ENCODE measurements around the gene DIAPH1.
A peak's percentile ranks its signal among the peaks of the same experiment; 100 is the strongest.

The DIAPH1 gene

DNA sequence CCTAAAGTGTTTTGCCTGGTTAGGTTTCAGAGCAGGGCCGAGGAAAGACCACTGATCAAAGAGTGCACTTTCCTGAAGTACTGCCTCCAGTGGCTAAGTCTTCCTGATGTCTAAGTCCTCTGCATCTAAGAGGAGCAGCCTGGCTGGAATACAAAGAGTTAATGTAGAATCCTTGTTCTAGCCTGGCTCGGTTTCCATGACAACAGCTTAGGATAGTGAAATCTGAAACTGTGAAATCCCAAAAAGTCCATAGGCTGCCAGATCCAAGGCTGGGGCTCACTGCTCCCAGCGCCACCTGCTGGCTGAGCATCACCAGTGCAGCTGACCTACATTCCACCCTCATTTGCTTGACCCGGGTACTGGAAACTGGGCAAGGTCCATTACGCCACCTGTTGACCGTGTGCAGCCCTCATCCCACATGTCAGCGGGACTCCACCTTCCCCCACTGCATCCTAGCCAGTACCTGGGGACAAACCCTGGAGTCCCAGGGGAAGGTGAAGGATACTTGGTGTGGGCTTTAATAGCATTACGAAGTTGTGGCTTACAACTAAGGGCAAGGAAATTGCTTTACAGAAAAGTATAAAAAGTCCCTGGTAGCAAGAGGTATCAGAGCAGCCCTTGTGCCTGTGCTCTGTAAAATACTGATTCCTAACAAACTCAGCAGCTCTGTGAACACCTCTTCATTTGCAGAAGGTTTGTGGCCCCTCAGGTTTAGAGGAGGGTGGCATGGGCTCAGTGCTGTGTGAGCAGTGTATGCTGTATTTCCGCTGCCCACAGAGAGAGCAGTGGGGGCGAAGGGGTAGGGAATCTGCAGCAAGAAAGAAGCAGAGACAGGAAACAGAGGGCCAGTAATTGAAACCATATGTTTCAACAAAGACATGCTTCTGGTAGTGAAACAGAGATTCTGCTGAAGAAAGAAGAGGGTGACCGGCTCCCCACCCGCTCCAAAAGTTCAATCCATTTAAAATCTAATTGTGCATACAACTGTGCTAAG, 93.9 kb downstream of the DIAPH1 start:
- DNase-seq (ENCODE audit: insufficient read length, low spot score) (no peak), FAIRE-seq (peak; percentile 97)

DNA sequence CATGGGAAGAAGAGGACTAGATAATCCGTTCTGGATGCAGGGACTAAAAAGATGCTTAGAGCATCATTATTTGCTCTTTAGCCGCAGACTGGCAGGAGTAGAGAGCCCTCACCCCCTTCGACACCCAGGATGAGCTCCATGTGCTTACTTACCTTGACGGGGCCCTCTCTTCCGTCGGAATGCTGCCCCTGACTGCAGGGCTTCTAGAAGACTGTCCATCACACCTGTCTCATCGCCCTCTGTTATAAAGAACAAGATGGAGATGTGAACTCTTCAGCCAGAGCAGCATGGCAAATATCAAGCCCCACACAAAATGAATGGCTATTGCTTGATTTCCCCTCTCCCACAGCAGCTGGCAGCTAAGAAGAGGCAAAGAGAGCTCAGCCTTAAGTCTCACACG, 94.8 kb downstream of the DIAPH1 start:
- DNase-seq (ENCODE audit: insufficient read length, low spot score) (no peak), FAIRE-seq (no peak)

DNA sequence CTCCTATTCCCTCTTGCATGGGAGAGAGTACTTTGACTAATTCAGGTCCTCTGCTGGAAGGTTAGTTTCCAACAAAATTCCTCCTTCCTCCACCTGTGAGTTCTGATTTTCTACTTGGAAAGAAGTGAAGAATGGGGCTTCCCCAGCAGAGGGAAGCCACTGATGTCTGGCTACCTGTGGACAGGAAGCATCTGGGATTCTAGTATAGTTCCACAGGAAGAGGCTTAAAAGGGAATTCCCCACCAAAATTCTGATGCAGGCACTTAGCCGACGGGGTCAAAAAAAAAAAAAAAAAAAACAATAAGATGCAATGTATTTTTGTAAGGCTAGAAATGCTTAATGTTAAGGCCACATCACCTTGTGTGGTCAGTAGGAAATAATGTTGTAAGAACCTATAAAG, 96.5 kb downstream of the DIAPH1 start:
- DNase-seq (ENCODE audit: insufficient read length, low spot score) (no peak), FAIRE-seq (no peak)

DNA sequence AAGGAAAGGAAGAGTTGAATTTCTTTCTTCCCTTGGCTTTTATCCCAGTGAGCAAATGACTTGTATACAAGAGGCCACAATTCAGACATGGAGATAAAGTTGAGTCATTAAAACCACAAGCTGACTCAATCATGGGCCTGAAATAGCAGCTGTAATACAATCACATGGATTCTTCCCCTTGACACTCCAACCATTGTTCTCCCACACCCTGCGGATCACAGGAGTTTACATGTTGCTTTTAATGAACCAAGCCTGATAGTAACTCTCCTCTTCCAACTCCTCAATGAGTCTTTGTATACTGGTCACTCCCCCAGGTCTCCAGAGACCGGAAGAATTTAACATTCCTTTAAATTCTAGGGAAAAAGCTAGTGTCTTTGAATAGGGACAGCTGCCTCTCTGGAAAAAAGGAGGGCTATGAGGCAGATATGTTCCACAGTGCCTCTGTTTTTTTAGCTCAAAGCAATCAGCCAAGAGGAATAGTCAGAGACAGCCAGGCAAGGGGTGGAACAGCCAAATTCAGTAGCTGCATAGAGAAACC, 97.5 kb downstream of the DIAPH1 start:
- no peak for FAIRE-seq

DNA sequence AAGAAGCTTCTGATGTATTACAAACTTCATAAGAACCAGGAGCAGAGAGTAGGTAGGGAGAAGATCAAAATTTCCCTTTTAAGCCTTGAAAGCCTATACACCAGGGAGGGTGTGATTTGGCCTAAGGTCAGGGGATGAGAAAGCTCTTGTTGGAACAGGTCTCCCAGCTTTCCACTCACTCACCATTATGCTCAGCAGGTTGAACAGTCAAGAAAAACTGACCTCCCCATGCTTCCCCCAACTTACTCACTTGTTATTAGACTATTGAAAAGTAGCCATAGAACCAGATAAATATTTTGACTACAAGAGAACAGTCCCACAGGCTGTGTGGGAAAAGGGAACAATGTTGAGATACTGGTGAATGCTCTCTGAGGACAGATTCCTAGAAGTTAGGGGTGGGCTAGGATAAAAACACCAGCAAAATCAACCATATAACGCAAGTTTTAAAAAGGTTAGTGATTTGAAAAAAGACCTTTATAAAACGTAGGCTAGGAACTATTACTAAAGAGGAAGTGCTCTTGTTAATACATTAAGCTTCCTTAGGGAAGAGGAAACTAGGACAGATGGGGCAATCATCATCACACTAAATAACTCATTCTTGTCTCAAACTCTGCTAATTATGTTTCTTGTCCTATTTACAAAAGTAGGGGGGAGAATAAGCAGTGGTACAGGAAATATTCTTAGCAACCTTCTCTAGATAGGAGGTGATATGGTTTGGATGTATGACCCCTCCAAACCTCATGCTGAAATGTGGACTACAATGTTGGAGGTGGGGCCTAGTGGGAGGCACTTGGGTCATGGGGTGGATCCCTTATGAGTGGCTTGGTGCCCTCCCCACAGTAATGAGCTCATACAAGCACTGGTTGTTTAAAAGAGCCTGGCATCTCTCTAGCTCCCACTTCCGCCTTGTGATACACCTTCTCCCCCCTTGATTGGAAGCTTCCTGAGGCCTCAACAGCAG, 98.9 kb downstream of the DIAPH1 start:
- DNase-seq (ENCODE audit: insufficient read length, low spot score) = no peak
- no peak for FAIRE-seq

More for the DNA sequence above, 97.5 kb downstream of the DIAPH1 start:
- DNase-seq (ENCODE audit: insufficient read length, low spot score) = no peak

DNA sequence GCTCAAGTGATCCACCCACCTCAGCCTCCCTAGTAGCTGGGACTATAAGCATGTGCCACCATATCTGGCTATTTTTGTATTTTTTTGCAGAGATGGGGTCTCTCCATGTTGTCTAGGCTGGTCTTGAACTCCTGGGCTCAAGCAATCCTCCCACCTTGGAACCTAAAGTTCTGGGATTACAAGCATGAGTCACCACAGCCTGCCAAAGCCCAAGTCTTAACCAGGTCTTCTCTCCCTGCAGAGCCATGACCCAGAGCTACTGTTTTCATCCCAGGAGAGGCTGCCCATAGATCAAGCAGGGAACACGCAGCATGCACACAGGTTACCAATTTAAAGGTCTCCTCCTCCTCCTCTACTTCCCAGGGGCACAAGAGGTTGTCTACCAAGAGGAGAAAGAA, 100.2 kb downstream of the DIAPH1 start:
- FAIRE-seq = peak; percentile 75
- DNase-seq (ENCODE audit: insufficient read length, low spot score) = no peak

DNA sequence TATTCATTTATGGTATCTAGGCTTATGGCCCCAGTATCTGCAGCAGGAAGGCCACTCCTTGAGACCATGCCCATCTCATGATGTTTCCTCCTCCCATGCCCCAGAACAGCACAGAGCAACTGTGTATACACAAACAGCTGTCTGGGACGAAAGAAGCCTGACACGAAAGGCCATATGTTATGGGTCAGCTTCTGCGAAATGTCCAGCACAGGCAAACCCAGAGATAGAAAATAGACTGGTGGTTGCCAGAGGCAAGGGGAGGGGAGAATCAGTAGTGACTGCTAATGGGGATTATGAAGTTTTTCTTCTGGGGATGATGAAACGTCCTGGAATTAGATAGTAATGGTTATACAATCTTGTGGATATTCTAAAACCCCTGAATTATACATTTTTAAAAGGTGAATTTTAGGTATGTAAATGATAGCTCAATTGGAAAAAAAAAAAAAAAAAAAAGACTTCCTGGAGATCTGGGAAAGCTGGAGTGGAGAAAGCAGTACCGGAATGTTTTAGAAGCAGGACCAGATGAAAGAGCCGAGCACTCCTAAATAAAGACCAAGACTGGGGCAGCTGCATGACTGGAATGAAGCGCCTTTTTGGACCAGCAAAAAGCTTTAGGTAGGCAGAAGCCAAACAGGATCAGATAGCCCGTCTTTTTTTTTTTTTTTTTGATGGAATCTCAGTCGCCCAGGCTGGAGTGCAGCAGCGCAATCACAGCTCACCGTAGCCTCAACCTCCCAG, 100.8 kb downstream of the DIAPH1 start:
- FAIRE-seq = no peak
- DNase-seq (ENCODE audit: insufficient read length, low spot score) = no peak

DNA sequence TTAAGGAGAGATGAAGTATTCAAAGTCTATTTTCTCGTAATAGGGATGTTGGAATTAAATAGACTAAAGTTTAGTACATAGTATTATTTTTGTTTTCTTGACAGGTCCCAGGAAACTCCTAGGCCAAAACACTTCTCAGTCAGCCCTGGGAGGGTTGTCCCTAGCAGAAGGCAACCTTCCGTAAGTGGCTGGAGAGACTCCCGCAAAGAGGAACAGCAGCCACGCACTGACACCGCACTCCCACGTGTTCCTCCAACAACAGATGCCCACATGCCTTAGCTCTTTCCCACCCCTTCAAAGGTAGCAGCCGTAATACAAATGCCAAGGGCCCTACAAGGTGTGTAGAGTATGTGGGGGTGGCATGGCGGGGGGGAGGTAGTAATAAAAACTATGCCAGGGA, 101.5 kb downstream of the DIAPH1 start:
- no peak for DNase-seq (ENCODE audit: insufficient read length, low spot score)
- FAIRE-seq = no peak

DNA sequence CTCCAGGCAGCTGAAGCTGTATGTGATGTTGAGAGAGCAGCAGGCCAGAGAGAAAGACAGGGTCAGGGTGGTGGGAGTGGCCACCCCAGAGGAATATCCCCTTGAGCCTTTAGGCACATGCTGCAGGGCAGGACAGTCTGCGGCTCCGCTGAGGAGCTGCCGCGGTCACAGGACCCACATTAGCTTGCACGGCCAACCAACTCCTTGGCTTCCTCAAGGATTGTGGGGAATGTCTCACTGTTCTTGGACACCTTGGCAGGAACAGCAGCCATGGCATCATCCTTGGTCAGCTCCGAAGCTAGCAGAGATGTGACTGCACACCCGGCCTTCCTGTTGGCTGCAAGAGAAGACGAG, 102.2 kb downstream of the DIAPH1 start:
- FAIRE-seq (no peak), DNase-seq (ENCODE audit: insufficient read length, low spot score) (no peak)

DNA sequence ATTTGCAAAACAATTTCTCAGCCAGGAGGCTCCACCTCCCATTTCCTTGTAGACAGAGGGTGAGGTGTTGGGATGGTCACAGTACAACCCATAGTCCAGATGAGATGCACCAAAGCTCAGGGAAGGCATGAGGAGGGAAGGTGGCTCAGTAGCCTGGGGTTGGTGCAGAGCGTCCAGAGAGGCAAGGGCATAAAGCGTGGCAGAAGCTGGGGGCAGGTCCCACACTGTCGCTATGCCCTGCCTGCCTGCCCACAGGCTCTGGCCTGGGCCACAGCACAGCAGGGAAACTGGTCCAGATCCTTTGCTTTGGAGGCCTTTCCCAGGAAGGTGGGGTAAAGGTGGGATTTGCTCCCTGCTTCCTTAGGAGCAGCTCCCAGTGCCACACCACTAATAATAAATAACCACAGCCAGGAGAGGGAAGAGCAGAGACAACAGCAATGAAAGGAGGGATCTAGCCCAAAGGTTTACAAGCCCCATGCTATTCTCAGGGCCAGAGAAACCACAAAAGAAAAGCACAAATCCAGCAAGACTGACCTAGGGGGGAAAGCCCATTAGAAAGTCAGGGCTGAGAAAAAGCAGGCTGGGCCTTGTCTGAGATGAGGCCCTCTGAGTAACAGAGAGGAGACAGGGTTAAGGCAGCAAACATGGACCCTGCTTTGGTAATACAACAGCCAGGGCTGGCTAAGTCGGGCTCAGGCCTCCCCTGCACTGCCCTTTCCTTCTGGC, 102.7 kb downstream of the DIAPH1 start:
- DNase-seq (ENCODE audit: insufficient read length, low spot score) (no peak), FAIRE-seq (no peak)

DNA sequence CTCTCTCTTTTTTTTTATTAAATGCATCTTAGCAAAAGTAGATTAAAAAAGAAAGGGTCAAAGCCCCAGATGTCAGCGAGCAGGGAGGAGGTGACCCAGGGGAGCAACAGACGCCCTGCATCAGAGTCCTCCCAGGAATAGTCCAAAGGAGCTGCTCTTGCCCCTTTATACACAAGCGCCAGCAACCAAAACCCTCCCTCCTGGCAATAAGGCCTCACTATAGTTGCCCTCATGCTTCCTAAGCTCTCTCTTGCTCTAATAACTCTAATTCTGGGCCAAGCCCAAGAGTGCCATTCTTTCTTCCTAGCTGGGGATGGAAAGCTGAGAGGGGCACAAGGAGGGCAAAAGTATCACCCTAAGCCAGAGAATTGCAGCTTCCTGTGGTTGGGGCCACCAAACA, 103.7 kb downstream of the DIAPH1 start:
- DNase-seq (ENCODE audit: insufficient read length, low spot score) = no peak
- no peak for FAIRE-seq

DNA sequence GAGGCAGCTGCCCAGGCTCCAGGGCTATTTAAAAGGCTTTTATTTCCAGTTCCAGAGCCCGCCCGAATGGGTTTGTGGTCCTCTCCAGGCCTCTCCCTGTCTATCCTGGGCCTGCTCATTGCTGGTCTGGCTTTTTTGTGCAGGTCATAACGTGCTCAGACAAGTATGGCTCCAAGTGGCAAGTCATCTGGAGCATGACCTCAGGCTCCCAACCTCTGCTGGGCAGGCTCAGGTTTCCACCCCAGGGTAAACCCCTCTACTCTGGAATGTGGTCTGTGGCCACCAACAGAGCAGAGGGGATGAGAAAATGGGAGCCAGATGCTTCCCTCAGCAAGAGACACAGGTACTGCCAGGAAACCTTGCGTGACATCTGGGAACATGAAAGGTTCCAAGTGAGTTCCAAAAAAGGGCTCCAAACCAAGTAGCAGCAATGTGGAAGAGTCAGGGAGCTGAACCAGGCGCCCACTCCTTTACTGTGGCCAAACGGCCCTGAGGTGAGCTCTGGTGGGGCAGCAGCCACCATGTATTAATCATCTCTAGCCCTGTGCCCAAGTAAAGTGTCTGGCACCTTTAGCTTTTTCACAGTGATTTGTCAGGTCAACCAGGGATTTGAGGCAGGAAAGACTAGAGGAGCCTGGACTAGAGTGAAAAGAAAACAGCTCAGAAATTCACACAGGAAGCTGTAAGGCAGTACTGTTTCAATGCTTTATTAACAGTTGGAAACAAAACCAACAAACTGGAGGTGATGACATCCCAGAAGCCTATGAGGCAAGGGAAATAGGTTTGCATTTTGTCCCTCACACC, 104.3 kb downstream of the DIAPH1 start:
- DNase-seq (ENCODE audit: insufficient read length, low spot score) = no peak
- peak; percentile 78 for FAIRE-seq

DNA sequence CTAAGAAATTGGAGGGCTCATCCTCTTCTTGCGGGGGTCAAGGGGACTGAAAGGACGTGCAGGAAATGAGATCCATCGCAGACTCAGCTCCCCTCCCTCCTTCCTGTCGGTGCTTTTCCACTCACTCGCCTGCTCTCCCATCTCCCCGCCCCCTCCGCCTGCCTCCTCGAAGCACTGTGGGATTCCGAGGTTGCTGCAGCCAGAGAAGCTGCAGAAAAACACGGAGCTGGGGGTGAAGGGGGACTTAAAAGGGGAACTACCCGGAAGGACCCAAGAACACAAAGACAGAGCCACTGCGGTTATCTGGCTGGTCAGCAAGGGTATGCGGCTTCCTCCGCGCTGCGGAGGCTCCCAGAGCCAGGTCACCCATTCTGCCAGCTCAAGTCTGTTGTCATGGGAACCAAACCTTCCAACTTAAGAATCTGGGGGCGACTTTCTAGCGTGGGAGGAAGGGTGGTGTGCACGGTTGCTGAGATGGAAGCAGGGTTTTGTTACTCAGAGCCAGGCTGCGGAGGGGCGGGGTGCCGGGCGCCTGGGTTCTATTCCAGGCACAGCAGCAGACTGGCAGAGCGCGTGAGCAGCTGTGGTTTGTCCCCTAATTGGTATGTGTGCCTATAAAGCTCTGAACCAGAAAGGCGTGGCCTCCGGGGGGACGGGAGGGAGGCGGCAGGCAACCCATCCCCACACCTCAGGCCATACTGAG, 105.0 kb downstream of the DIAPH1 start:
- FAIRE-seq (peak; percentile 78), DNase-seq (ENCODE audit: insufficient read length, low spot score) (no peak)

DNA sequence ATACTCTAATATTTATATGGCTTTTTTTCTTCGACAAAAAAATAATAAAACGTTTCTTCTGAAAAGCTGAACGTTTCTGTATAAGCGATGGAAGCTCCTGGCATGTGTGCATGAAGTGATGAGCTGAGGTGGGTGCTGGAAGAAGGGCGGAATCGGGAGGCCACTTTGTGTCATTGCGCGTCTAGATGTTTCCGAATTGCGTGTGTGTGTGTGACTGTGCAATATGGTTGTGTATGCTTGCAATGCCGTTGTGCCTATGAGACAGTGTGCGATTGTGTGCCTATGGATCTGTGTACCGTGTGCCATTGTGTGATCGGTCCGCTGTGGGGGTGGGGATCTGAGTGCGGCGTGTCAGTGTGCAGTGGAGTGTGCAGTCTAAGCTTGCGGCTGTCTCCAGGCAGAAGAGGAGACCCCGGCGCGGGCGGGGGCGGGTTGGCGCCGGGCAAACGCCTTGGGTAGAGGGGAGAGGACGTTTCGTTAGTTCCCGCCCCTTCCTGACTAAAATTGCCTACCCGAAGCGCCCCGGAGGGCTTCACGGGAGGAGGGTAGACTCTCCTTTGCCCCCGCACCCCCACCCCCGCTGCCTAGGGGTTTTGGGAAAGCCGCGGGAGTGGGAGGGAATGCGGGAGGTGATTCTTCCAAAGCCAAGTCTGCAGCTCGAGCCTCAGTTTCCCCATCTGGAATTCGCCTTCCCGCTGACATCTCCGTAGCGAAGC, 105.7 kb downstream of the DIAPH1 start:
- FAIRE-seq = peak; percentile 72

DNA sequence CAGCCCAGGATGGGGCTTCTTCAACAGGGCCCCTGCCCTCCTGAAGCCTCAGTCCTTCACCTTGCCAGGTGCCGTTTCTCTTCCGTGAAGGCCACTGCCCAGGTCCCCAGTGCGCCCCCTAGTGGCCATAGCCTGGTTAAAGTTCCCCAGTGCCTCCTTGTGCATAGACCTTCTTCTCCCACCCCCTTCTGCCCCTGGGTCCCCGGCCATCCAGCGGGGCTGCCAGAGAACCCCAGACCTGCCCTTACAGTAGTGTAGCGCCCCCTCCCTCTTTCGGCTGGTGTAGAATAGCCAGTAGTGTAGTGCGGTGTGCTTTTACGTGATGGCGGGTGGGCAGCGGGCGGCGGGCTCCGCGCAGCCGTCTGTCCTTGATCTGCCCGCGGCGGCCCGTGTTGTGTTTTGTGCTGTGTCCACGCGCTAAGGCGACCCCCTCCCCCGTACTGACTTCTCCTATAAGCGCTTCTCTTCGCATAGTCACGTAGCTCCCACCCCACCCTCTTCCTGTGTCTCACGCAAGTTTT, 106.3 kb downstream of the DIAPH1 start:
- peak; percentile 66 for DNase-seq (ENCODE audit: insufficient read length, low spot score)
- FAIRE-seq = peak; percentile 80

More for the DNA sequence above, 105.7 kb downstream of the DIAPH1 start:
- no peak for DNase-seq (ENCODE audit: insufficient read length, low spot score)

DNA sequence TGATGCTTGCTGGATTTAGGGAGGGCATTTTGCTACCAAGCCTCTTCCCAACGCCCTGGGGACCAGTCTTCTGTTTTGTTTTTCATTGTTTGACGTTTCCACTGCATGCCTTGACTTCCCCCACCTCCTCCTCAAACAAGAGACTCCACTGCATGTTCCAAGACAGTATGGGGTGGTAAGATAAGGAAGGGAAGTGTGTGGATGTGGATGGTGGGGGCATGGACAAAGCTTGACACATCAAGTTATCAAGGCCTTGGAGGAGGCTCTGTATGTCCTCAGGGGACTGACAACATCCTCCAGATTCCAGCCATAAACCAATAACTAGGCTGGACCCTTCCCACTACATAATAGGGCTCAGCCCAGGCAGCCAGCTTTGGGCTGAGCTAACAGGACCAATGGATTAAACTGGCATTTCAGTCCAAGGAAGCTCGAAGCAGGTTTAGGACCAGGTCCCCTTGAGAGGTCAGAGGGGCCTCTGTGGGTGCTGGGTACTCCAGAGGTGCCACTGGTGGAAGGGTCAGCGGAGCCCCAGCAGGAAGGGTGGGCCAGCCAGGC, 107.0 kb downstream of the DIAPH1 start:
- FAIRE-seq (peak; percentile 65), DNase-seq (ENCODE audit: insufficient read length, low spot score) (no peak)

Data from GM19239 (cell line).